Measurements from ENCODE around the gene IGF2.

- TF ChIP-seq SNAI2 (CRISPR knock-in tag; IDR thresholded peaks at IDR 0.05) = no peak
- no peak for TF ChIP-seq ZFP30 (CRISPR knock-in tag; IDR thresholded peaks at IDR 0.05)
- TF ChIP-seq ARNTL (CRISPR knock-in tag; IDR thresholded peaks at IDR 0.05; ENCODE audit: borderline replicate concordance, low read depth) = no peak
- no peak for TF ChIP-seq CREB5 (CRISPR knock-in tag; IDR thresholded peaks at IDR 0.05; ENCODE audit: low read depth)
- TF ChIP-seq TCF4 (CRISPR knock-in tag; IDR thresholded peaks at IDR 0.05; ENCODE audit: borderline replicate concordance) = no peak
- TF ChIP-seq BACH2 (CRISPR knock-in tag; IDR thresholded peaks at IDR 0.05; ENCODE audit: borderline replicate concordance) = no peak
- TF ChIP-seq POU6F1 (CRISPR knock-in tag; IDR thresholded peaks at IDR 0.05; ENCODE audit: borderline replicate concordance, low read depth) = no peak
- TF ChIP-seq ESRRG (CRISPR knock-in tag; IDR thresholded peaks at IDR 0.05) = no peak
Measured at GRCh38 chr11:2182075-2182474, 42.9 kb upstream of the IGF2 start.
